SHP77 (cell line): ENCODE results near the gene GRM4.

Source experiments
- DNase-seq, 2 experiments: peaks; one replicate each; lab custom pipeline; 2025; lab: John Stamatoyannopoulos, UW

GRM4 gene

GRCh38 chr6:34085453-34086170, 60.3 kb downstream of the GRM4 start:
- DNase-seq = no peak

GRCh38 chr6:34084591-34085290, 61.1 kb downstream of the GRM4 start:
- peak in 1 of 2 experiments; percentile 18 for DNase-seq

- no peak for DNase-seq
Observed at GRCh38 chr6:34082864-34083626, 62.8 kb downstream of the GRM4 start.

- DNase-seq = no peak
Observed at GRCh38 chr6:34082348-34082747, 63.5 kb downstream of the GRM4 start.

- DNase-seq = no peak
Observed at GRCh38 chr6:34080357-34080756, 65.5 kb downstream of the GRM4 start.

- DNase-seq = no peak
Observed at GRCh38 chr6:34079899-34080298, 66.0 kb downstream of the GRM4 start.

- DNase-seq = no peak
Observed at GRCh38 chr6:34075906-34076305, 70.0 kb downstream of the GRM4 start.

- DNase-seq = peak in 1 of 2 experiments; percentile 36
Observed at GRCh38 chr6:34074064-34074742, 71.7 kb downstream of the GRM4 start.

- DNase-seq = no peak
Observed at GRCh38 chr6:34073540-34073939, 72.3 kb downstream of the GRM4 start.

GRCh38 chr6:34072727-34073126, 73.2 kb downstream of the GRM4 start:
- no peak for DNase-seq

GRCh38 chr6:34071884-34072379, 74.0 kb downstream of the GRM4 start:
- no peak for DNase-seq

- DNase-seq = no peak
Observed at GRCh38 chr6:34071136-34071883, 74.6 kb downstream of the GRM4 start.

GRCh38 chr6:34070315-34071135, 75.4 kb downstream of the GRM4 start:
- no peak for DNase-seq

GRCh38 chr6:34068462-34069044, 77.3 kb downstream of the GRM4 start:
- no peak for DNase-seq

- peak in 1 of 2 experiments; percentile 26 for DNase-seq
Observed at GRCh38 chr6:34067814-34068213, 78.1 kb downstream of the GRM4 start.

- no peak for DNase-seq
Observed at GRCh38 chr6:34066772-34067770, 78.8 kb downstream of the GRM4 start.

GRCh38 chr6:34066218-34066571, 79.7 kb downstream of the GRM4 start:
- no peak for DNase-seq

GRCh38 chr6:34065466-34066217, 80.2 kb downstream of the GRM4 start:
- no peak for DNase-seq
